Non-pigmented ciliary epithelial cell (primary cell): ENCODE results near the gene MB.
A peak's percentile ranks its signal among the peaks of the same experiment; 100 is the strongest.

ENCODE experiments used
- DNase-seq: peaks from one replicate; pipeline ENCODE4 v3.0.0-alpha.2; 2010; ENCODE audit warnings: low read depth

Gene MB

GRCh38 chr22:35572556-35572955 lies 44.6 kb downstream of the MB start:
- DNase-seq: no peak

- no peak for DNase-seq
Measured at GRCh38 chr22:35570686-35571194, 46.4 kb downstream of the MB start.

- no peak for DNase-seq
Measured at GRCh38 chr22:35569916-35570315, 47.2 kb downstream of the MB start.

GRCh38 chr22:35568751-35569739 lies 48.1 kb downstream of the MB start:
- DNase-seq: no peak

GRCh38 chr22:35567351-35568141 lies 49.6 kb downstream of the MB start:
- no peak for DNase-seq

GRCh38 chr22:35564975-35565867 lies 51.9 kb downstream of the MB start:
- DNase-seq: no peak

GRCh38 chr22:35563211-35563610 lies 53.9 kb downstream of the MB start:
- no peak for DNase-seq

GRCh38 chr22:35561796-35562526 lies 55.2 kb downstream of the MB start:
- peak; percentile 63 for DNase-seq

- no peak for DNase-seq
Measured at GRCh38 chr22:35560824-35561223, 56.3 kb downstream of the MB start.

GRCh38 chr22:35560366-35560765 lies 56.8 kb downstream of the MB start:
- no peak for DNase-seq

- no peak for DNase-seq
Measured at GRCh38 chr22:35559354-35560005, 57.6 kb downstream of the MB start.

- no peak for DNase-seq
Measured at GRCh38 chr22:35558719-35559118, 58.4 kb downstream of the MB start.

- no peak for DNase-seq
Measured at GRCh38 chr22:35558031-35558430, 59.1 kb downstream of the MB start.
